B cell (primary cell): ENCODE measurements around the gene INSC.

Experiments used
- CTCF ChIP-seq: fragments of 200-600 bp; IDR thresholded peaks from one replicate; pipeline ENCODE4 v1.8.0; 2022; ENCODE audit warnings: antibody characterized with exemption, mild to moderate bottlenecking
- EZH2 ChIP-seq: IDR thresholded peaks from 2 replicates; pipeline ENCODE4 v1.6.1; 2012; ENCODE audit warnings: borderline replicate concordance, low read depth, mild to moderate bottlenecking, moderate library complexity, low read length; ENCODE audit not compliant: insufficient read depth, poor library complexity, severe bottlenecking

- no peak for TF ChIP-seq CTCF
- no peak for TF ChIP-seq EZH2
Measured at GRCh38 chr11:15177491-15177890, 62.8 kb downstream of the INSC start.
